ENCODE data around the gene AGTPBP1.

DNA sequence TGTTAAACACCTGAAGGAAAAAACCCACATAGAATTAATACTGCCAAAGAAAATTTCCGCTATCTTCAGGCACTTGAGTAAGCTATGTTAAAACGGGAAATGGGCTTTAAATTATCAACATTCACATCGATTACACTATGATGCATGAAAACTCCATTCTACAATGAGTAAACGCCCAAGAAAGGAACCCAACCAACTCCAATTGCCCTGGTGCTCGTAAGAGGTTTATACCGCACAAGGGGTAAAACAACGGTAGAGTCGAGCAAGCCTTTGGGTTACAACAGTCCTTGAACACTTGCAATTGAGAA lies 1.0 kb downstream of the AGTPBP1 start:
- TF ChIP-seq, protein P1, sequence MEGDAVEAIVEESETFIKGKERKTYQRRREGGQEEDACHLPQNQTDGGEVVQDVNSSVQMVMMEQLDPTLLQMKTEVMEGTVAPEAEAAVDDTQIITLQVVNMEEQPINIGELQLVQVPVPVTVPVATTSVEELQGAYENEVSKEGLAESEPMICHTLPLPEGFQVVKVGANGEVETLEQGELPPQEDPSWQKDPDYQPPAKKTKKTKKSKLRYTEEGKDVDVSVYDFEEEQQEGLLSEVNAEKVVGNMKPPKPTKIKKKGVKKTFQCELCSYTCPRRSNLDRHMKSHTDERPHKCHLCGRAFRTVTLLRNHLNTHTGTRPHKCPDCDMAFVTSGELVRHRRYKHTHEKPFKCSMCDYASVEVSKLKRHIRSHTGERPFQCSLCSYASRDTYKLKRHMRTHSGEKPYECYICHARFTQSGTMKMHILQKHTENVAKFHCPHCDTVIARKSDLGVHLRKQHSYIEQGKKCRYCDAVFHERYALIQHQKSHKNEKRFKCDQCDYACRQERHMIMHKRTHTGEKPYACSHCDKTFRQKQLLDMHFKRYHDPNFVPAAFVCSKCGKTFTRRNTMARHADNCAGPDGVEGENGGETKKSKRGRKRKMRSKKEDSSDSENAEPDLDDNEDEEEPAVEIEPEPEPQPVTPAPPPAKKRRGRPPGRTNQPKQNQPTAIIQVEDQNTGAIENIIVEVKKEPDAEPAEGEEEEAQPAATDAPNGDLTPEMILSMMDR (IDR thresholded peaks at IDR 0.05) = no peak
- TF ChIP-seq POLR2A (IDR thresholded peaks at IDR 0.05) = no peak
- no peak for TF ChIP-seq EP300 (IDR thresholded peaks at IDR 0.05)
